ENCODE measurements around the gene U2SURP.
"Not testable (repeated sequence)": the region's sequence is repeated elsewhere in the genome, so short reads cannot be mapped to it uniquely, and the experiment has no call there.

Gene U2SURP

GRCh38 chr3:143073983-143074382 lies 72.6 kb downstream of the U2SURP start:
- not testable (repeated sequence) for DNase-seq

GRCh38 chr3:143078883-143079282 lies 77.5 kb downstream of the U2SURP start:
- peak; percentile 75 for DNase-seq

GRCh38 chr3:143080196-143080595 lies 78.8 kb downstream of the U2SURP start:
- no peak for DNase-seq

GRCh38 chr3:143081365-143081764 lies 80.0 kb downstream of the U2SURP start:
- no peak for DNase-seq

GRCh38 chr3:143081844-143082778 lies 80.7 kb downstream of the U2SURP start:
- no peak for DNase-seq

GRCh38 chr3:143083781-143084180 lies 82.4 kb downstream of the U2SURP start:
- DNase-seq = no peak

- peak; percentile 59 for DNase-seq
Measured at GRCh38 chr3:143084856-143085731, 83.7 kb downstream of the U2SURP start.

- no peak for DNase-seq
Measured at GRCh38 chr3:143088835-143089234, 87.5 kb downstream of the U2SURP start.

GRCh38 chr3:143089965-143090364 lies 88.6 kb downstream of the U2SURP start:
- no peak for DNase-seq

- DNase-seq = no peak
Measured at GRCh38 chr3:143090486-143090885, 89.1 kb downstream of the U2SURP start.

GRCh38 chr3:143090976-143091837 lies 89.8 kb downstream of the U2SURP start:
- DNase-seq = no peak

- no peak for DNase-seq
Measured at GRCh38 chr3:143092191-143092590, 90.8 kb downstream of the U2SURP start.

GRCh38 chr3:143095813-143096212 lies 94.4 kb downstream of the U2SURP start:
- DNase-seq = no peak

GRCh38 chr3:143098032-143098764 lies 96.8 kb downstream of the U2SURP start:
- peak; percentile 56 for DNase-seq

GRCh38 chr3:143099210-143099609 lies 97.8 kb downstream of the U2SURP start:
- no peak for DNase-seq

- no peak for DNase-seq
Measured at GRCh38 chr3:143099690-143100089, 98.3 kb downstream of the U2SURP start.

GRCh38 chr3:143100451-143100850 lies 99.1 kb downstream of the U2SURP start:
- no peak for DNase-seq

- no peak for DNase-seq
Measured at GRCh38 chr3:143101792-143102381, 100.5 kb downstream of the U2SURP start.

- DNase-seq = no peak
Measured at GRCh38 chr3:143103652-143104051, 102.3 kb downstream of the U2SURP start.

- no peak for DNase-seq
Measured at GRCh38 chr3:143105170-143105569, 103.8 kb downstream of the U2SURP start.

- no peak for DNase-seq
Measured at GRCh38 chr3:143109861-143110260, 108.5 kb downstream of the U2SURP start.
